Stimulated activated CD4-positive, alpha-beta T cell treated with anti-CD3 and anti-CD28 coated beads, Interleukin-1b, Interleukin-23, amount 100 ng/mL, for 1 hour (primary cell): ENCODE data around the gene KCNK4.

Experiments
- DNase-seq, 2 donors: peaks; one replicate each; pipeline ENCODE4 v3.0.0-alpha.2; 2020; ENCODE audit warnings: low read depth in 2 of 2

Gene KCNK4

GRCh38 chr11:64268893-64269539 is 22.1 kb upstream of the KCNK4 start:
- DNase-seq, result peak in 1 of 2 donors; percentile 22

GRCh38 chr11:64269540-64270220 is 21.4 kb upstream of the KCNK4 start:
- peak; percentile 91 to 97 for DNase-seq

- DNase-seq, result no peak
These were observed 15.9 kb upstream of the KCNK4 start for GRCh38 chr11:64275031-64275800.

GRCh38 chr11:64275841-64276240 is 15.3 kb upstream of the KCNK4 start:
- no peak for DNase-seq

- no peak for DNase-seq
These were observed 14.3 kb upstream of the KCNK4 start for GRCh38 chr11:64276653-64277431.

- no peak for DNase-seq
These were observed 12.4 kb upstream of the KCNK4 start for GRCh38 chr11:64278576-64279190.

DNA sequence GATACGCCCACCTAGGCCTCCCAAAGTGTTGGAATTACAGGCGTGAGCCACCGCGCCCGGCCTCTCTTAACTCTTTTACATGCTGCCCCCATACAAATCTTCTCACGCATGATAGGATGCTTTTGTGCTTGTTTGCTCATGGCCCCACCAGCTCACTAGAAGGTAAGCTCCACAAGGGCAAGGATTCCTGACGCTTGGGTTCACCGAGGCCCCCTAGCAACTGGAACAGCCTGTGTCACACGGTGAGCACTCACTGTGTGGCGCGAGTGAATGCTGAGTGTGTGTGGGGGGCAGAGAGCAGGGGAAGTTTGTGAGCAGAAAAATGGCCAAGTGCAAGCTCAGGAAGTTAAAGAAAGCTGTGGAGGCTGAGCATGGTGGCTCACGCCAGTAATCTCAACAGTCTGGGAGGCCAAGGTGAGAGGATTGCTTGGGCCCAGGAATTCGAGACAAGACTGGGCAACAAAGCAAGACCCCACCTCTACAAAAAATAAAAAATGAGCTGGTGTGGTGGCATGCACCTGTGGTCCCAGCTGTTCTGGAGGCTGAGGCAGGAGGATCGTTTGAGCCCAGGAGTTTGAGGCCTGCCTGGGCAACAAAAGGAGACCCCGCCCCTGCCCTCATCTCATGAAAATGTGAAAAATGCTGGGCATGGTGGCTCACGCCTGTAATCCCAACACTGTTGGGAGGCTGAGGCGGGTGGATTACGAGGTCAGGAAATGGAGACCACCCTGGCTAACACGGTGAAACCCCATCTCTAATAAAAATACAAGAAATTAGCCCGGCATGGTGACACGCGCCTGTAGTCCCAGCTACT is 8.9 kb upstream of the KCNK4 start:
- no peak for DNase-seq

DNA sequence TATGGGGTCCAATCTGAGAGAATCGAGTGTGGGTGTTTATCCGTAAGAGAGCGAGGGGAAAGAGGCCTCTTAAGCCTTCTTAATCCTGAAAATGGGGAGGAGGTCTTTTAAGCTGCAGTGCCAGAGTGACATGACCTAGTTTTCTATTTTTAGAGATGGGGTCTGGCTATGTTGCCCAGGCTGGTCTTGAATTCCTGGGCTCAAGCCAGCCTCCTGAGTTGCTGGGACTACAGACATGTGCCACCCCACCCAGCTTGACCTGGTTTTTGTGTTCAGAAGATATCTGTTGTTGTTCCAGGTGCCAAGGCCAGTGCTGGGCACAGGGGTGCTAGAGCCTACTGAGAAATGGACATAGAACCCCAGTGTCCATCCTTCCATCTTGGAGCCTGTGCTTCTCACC is 8.0 kb upstream of the KCNK4 start:
- DNase-seq, result no peak

- peak; percentile 83 to 88 for DNase-seq
These were observed 6.8 kb upstream of the KCNK4 start, which contains the start of gene BAD for GRCh38 chr11:64284048-64284961. TSS of gene BAD (minus strand) at chr11:64284665. CDS start at chr11:64284368, 297 bp downstream.

GRCh38 chr11:64284962-64285884 is 5.9 kb upstream of the KCNK4 start, which contains the start of gene GPR137:
TSS of gene GPR137 (plus strand) at chr11:64285848. CDS start at chr11:64286525, 677 bp downstream.
- DNase-seq, result peak; percentile 71 to 93

- DNase-seq, result no peak
These were observed 5.0 kb upstream of the KCNK4 start for GRCh38 chr11:64285885-64286800.

DNA sequence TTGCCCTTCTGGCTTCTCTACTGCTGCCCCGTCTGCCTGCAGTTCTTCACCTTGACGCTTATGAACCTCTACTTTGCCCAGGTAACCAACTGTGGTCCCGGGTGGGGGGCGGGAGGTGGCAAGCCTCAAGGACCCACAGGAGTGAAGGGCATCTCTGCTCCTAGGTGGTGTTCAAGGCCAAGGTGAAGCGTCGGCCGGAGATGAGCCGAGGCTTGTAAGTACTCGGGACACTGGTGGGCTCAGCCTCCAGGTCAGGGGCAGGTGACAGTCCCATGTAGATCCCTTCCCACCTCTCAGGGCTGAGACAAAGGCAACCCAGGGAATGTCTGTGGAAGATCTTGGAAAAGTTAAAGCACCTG is 4.3 kb upstream of the KCNK4 start:
- DNase-seq, result no peak

GRCh38 chr11:64287676-64288352 is 3.3 kb upstream of the KCNK4 start:
- DNase-seq, result no peak

DNA sequence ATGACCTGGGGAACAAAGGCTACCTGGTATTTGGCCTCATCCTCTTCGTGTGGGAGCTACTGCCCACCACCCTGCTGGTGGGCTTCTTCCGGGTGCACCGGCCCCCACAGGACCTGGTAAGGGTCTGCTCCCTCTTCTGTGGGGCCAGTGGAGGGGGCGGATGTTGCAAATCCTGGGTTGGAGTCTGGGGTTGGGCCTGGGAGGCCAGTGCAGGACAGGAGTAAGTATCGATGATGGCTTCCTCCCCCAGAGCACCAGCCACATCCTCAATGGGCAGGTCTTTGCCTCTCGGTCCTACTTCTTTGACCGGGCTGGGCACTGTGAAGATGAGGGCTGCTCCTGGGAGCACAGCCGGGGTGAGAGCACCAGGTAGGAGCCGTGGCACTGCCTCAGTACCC is 2.8 kb upstream of the KCNK4 start:
- no peak for DNase-seq

DNA sequence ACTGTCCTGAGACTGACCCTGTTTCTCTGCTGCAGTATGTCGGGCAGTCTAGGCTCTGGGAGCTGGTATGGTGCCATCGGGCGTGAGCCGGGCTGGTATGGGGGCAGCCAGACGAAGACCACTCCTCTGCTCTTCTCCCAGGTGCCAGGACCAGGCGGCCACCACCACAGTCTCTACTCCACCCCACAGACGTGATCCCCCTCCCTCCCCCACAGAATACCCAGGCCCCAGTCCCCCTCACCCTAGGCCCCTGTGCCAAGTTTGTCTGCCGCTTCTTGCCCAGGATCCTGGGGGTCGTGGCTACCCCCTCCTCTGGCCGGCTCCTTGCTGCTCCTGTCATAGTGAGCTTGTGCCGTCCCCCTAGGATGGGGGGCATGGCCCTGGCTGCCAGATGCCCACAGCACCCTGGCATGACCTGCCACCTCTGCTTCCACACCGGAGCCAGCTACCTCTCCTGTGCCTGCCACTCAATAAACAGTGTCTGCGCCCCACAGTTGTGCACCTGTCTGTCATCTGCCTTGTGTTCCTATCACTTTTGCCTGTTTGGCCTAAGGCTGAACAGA is 2.0 kb upstream of the KCNK4 start:
- DNase-seq, result no peak
